GM23338 (cell line): Measurements from ENCODE around the gene LOC101059915.

Experiments used
- ATAC-seq: fragments of 200-7000 bp; cut with Tn5 transposase; 3 replicates; pipeline ENCODE4 v1.9.1; 2020
- DNase-seq: peaks from one replicate; pipeline ENCODE4 v3.0.0-alpha.2; 2015; ENCODE audit warnings: low spot score
- H2AFZ ChIP-seq: fragments of 200-600 bp; sonication (generic); 2 replicates; pipeline ENCODE4 v1.8.0; 2016; ENCODE audit warnings: antibody characterized with exemption, mild to moderate bottlenecking, moderate library complexity
- H3F3A ChIP-seq: fragments of 200-600 bp; sonication (generic); replicated peaks from 2 replicates; pipeline ENCODE4 v1.8.0; 2017; ENCODE audit warnings: antibody characterized with exemption, mixed run types, low read depth
- H3K27ac ChIP-seq: fragments of 200-600 bp; sonication (generic); 2 replicates; pipeline ENCODE4 v1.6.1; 2016; ENCODE audit warnings: low read depth
- H3K27me3 ChIP-seq: fragments of 200-600 bp; sonication (generic); 2 replicates; pipeline ENCODE4 v1.8.0; 2016; ENCODE audit warnings: mild to moderate bottlenecking, mixed run types, moderate library complexity; ENCODE audit not compliant: insufficient read depth
- H3K36me3 ChIP-seq: fragments of 200-600 bp; sonication (generic); 2 replicates; pipeline ENCODE4 v1.8.0; 2016; ENCODE audit warnings: mild to moderate bottlenecking; ENCODE audit not compliant: insufficient read depth
- H3K4me1 ChIP-seq: fragments of 200-600 bp; sonication (generic); 2 replicates; pipeline ENCODE4 v1.8.0; 2016; ENCODE audit warnings: mild to moderate bottlenecking, moderate library complexity; ENCODE audit not compliant: insufficient read depth
- H3K4me2 ChIP-seq: fragments of 200-600 bp; sonication (generic); 2 replicates; pipeline ENCODE4 v1.7.1; 2017; ENCODE audit warnings: mixed run types
- H3K4me3 ChIP-seq: fragments of 200-600 bp; sonication (generic); 2 replicates; pipeline ENCODE4 v1.6.1; 2016; ENCODE audit warnings: mixed run types
- H3K79me2 ChIP-seq: fragments of 200-600 bp; sonication (generic); replicated peaks from 2 replicates; pipeline ENCODE4 v1.8.0; 2017; ENCODE audit warnings: mild to moderate bottlenecking; ENCODE audit not compliant: insufficient read depth
- H3K9me2 ChIP-seq: fragments of 200-600 bp; sonication (generic); 2 replicates; pipeline ENCODE4 v1.8.0; 2017; ENCODE audit not compliant: insufficient read depth
- H4K20me1 ChIP-seq: fragments of 200-600 bp; sonication (generic); replicated peaks from 2 replicates; pipeline ENCODE4 v1.8.0; 2017; ENCODE audit warnings: mild to moderate bottlenecking; ENCODE audit not compliant: insufficient read depth
- H3K27ac Mint-ChIP-seq: 2 replicates; pipeline ENCODE4 v1.8.0; 2020; ENCODE audit warnings: inconsistent platforms, mild to moderate bottlenecking, moderate library complexity, mixed read lengths
- H3K27me3 Mint-ChIP-seq: 3 replicates; pipeline ENCODE4 v1.8.0; 2022; ENCODE audit warnings: low read depth, mild to moderate bottlenecking, moderate library complexity, mixed read lengths, inconsistent platforms; ENCODE audit not compliant: insufficient read depth, poor library complexity
- H3K36me3 Mint-ChIP-seq: 3 replicates; pipeline ENCODE4 v1.8.0; 2021; ENCODE audit warnings: low read depth, mild to moderate bottlenecking, inconsistent platforms, moderate library complexity, mixed read lengths
- H3K4me1 Mint-ChIP-seq: 3 replicates; pipeline ENCODE4 v1.8.0; 2020; ENCODE audit warnings: mild to moderate bottlenecking, inconsistent platforms, mixed read lengths
- H3K4me3 Mint-ChIP-seq: 3 replicates; pipeline ENCODE4 v1.8.0; 2021; ENCODE audit warnings: moderate library complexity, mild to moderate bottlenecking, inconsistent platforms, mixed read lengths
- H3K9me3 Mint-ChIP-seq: 3 replicates; pipeline ENCODE4 v1.8.0; 2020; ENCODE audit warnings: moderate library complexity, mild to moderate bottlenecking, inconsistent platforms, mixed read lengths
- CREB1 ChIP-seq: fragments of 250-450 bp; sonication (Bioruptor Pico); IDR thresholded peaks from 2 replicates; pipeline ENCODE4 v1.5.0; 2020; ENCODE audit warnings: low read depth, mild to moderate bottlenecking, moderate library complexity
- NANOG ChIP-seq: IDR thresholded peaks from 2 replicates; pipeline ENCODE4 v1.6.1; 2016; ENCODE audit warnings: antibody characterized with exemption, borderline replicate concordance
- POLR2AphosphoS5 ChIP-seq: IDR thresholded peaks from 2 replicates; pipeline ENCODE4 v1.6.1; 2016; ENCODE audit warnings: antibody characterized with exemption, low read depth
- ZNF114 ChIP-seq: fragments of 250-450 bp; sonication (Bioruptor Pico); IDR thresholded peaks from 2 replicates; pipeline ENCODE4 v1.5.0; 2020; ENCODE audit warnings: mild to moderate bottlenecking, moderate library complexity
- ZNF462 ChIP-seq: fragments of 250-450 bp; sonication (Bioruptor Pico); IDR thresholded peaks from 2 replicates; pipeline ENCODE4 v1.5.0; 2020; ENCODE audit warnings: mild to moderate bottlenecking, moderate library complexity

The LOC101059915 gene

GRCh38 chrX:71659959-71660358 lies 7.4 kb upstream of the LOC101059915 start:
- H3K79me2 ChIP-seq = no peaks in the 10 kb centered on the region
- no peaks in the 10 kb centered on the region; the same call in 2 of the 3 replicates for H3K36me3 Mint-ChIP-seq
- no peaks in the 10 kb centered on the region for H3K27me3 ChIP-seq
- H3K27ac Mint-ChIP-seq = no peak overlapping the region
- no peak overlapping the region for H3K4me3 Mint-ChIP-seq
- H3K4me1 ChIP-seq = no peaks in the 10 kb centered on the region
- H3F3A ChIP-seq = no peaks in the 10 kb centered on the region
- TF ChIP-seq ZNF462 (CRISPR knock-in tag) (no peak), POLR2AphosphoS5 (no peak)
- no peak overlapping the region for H3K4me2 ChIP-seq
- H3K4me3 ChIP-seq = no peak overlapping the region
- no peaks in the 10 kb centered on the region for H4K20me1 ChIP-seq
- ATAC-seq (no peak), DNase-seq (no peak)
- H3K4me1 Mint-ChIP-seq = no peaks in the 10 kb centered on the region
- no peak overlapping the region for H3K27ac ChIP-seq
- no peaks in the 10 kb centered on the region for H3K9me3 Mint-ChIP-seq
- no peaks in the 10 kb centered on the region for H3K9me2 ChIP-seq
- no peak overlapping the region for H2AFZ ChIP-seq
- H3K27me3 Mint-ChIP-seq = no peaks in the 10 kb centered on the region
- no peaks in the 10 kb centered on the region for H3K36me3 ChIP-seq

- H3K4me1 ChIP-seq = no peaks in the 10 kb centered on the region
- H3K9me2 ChIP-seq = no peaks in the 10 kb centered on the region
- H2AFZ ChIP-seq = no peak overlapping the region
- H4K20me1 ChIP-seq = no peaks in the 10 kb centered on the region
- Mint-ChIP-seq H3K4me1 (no peaks in the 10 kb centered on the region), H3K27me3 (no peaks in the 10 kb centered on the region), H3K27ac (no peak overlapping the region), H3K4me3 (no peak overlapping the region), H3K9me3 (no peaks in the 10 kb centered on the region), H3K36me3 (no peaks in the 10 kb centered on the region; the same call in 2 of the 3 replicates)
- H3K36me3 ChIP-seq = no peaks in the 10 kb centered on the region
- H3K27ac ChIP-seq = no peak overlapping the region
- H3K79me2 ChIP-seq = no peaks in the 10 kb centered on the region
- H3K27me3 ChIP-seq = no peaks in the 10 kb centered on the region
- no peak overlapping the region for H3K4me3 ChIP-seq
- DNase-seq (no peak), ATAC-seq (no peak)
- H3K4me2 ChIP-seq = no peak overlapping the region
- no peaks in the 10 kb centered on the region for H3F3A ChIP-seq
- no peak for TF ChIP-seq ZNF462 (CRISPR knock-in tag)
- TF ChIP-seq NANOG = no peak
- no peak for TF ChIP-seq POLR2AphosphoS5
- TF ChIP-seq ZNF114 (CRISPR knock-in tag) = no peak
- TF ChIP-seq CREB1 (CRISPR knock-in tag) = no peak
Observed at GRCh38 chrX:71660562-71661416, 6.6 kb upstream of the LOC101059915 start.
